ENCODE data around the gene RAB36. TPM values are rescaled to one million over a fixed set of nuclear protein-coding genes. Genes with fewer than 3 reads are reported as not detected.
A peak's percentile ranks its signal among the peaks of the same experiment; 100 is the strongest.

Gene RAB36
- total and polyA plus RNA-seq, 9 of the 15 experiments (the other 6 are each of a cell fraction or from before 2014, with no cell fraction given), result 0.04 to 0.50 (median 0.08) TPM; not detected in 3

- DNase-seq (ENCODE audit: extremely low read depth in 1 of 4, low spot score in 3 of 4) (peak in 2 of 4 experiments; percentile 57 to 67), ATAC-seq (no peak), FAIRE-seq (no peak)
- TF ChIP-seq SMAD4 (CRISPR knock-in tag; conservative IDR thresholded peaks at IDR 0.05) (no peak), NR0B1 (IDR thresholded peaks at IDR 0.05; ENCODE audit: partially characterized antibody) (no peak), LCOR (CRISPR knock-in tag; IDR thresholded peaks at IDR 0.05) (no peak), WHSC1 (IDR thresholded peaks at IDR 0.05; ENCODE audit: low read length) (no peak), KAT8 (IDR thresholded peaks at IDR 0.05; ENCODE audit: low read depth) (no peak), IRF2 (CRISPR knock-in tag; IDR thresholded peaks at IDR 0.05) (no peak), KLF10 (CRISPR knock-in tag; IDR thresholded peaks at IDR 0.05) (no peak), ZNF740 (CRISPR knock-in tag; IDR thresholded peaks at IDR 0.05) (no peak), ZNF740 (tag; IDR thresholded peaks at IDR 0.05) (no peak), ELF4 (CRISPR knock-in tag; IDR thresholded peaks at IDR 0.05) (no peak), E2F4 (CRISPR knock-in tag; IDR thresholded peaks at IDR 0.05; ENCODE audit: low read depth) (no peak), SRF (CRISPR knock-in tag; IDR thresholded peaks at IDR 0.05) (no peak), FOXJ2 (tag; IDR thresholded peaks at IDR 0.05) (no peak)
- intact Hi-C loops (cut with micrococcal nuclease) (no loop called here), in situ Hi-C loops (cut with MboI) (no loop called here)
- Histone ChIP-seq H2AFZ (ENCODE audit: low read depth, low read length) (no peak overlapping the region), H3K4me3 (no peak overlapping the region), H3K36me3 (ENCODE audit: control insufficient read depth, insufficient read depth, low read length) (no peaks in the 10 kb centered on the region), H3K9me3 (replicated peaks; ENCODE audit: control insufficient read depth, insufficient read depth, low read depth, low read length) (no peaks in the 10 kb centered on the region), H3K4me1 (replicated peaks in 1 of 2; ENCODE audit: control insufficient read depth in 2 of 2, insufficient read depth in 2 of 2, low read length in 2 of 2) (peaks cover 11 to 12% of the 10 kb centered on the region in 2 experiments), H3K9ac (ENCODE audit: insufficient read depth in 1 of 2, low read depth in 2 of 2, low read length in 2 of 2) (no peak overlapping the region), H3K27ac (ENCODE audit: extremely low read depth, low read depth, low read length) (no peak overlapping the region), H3K27me3 (ENCODE audit: control insufficient read depth in 2 of 2, insufficient read depth in 2 of 2, low read length in 2 of 2) (peaks cover 35 to 39% of the 10 kb centered on the region in 2 experiments), H3K9me1 (ENCODE audit: control insufficient read depth, insufficient read depth, low read length) (peaks cover 8% of the 10 kb centered on the region), H4K20me1 (replicated peaks; ENCODE audit: control insufficient read depth, insufficient read depth, low read length) (peaks cover 16% of the 10 kb centered on the region; the same call in 1 of the 2 replicates), H3K4me2 (ENCODE audit: insufficient read depth, low read length) (no peak overlapping the region), H3K79me2 (ENCODE audit: control insufficient read depth, insufficient read depth, low read length) (no peaks in the 10 kb centered on the region)
- WGBS (ENCODE audit: insufficient coverage, low coverage, missing lambda C conversion rate), result 2% methylated on average over 3 of the region's 3 CpGs
- ChIA-PET CTCF (ENCODE audit: low intra/inter-chr PET ratio) (no interaction called here), POLR2A (interaction anchor here (0.7 to 5.6 kb wide), 15 partner anchors 8 to 446 kb away, joined by 3 to 68 read pairs (median 5); no protein-coding TSS in a partner anchor)
- no TSS peak for BruUV-seq (replicated peaks)
Observed at GRCh38 chr22:23137468-23137867, 7.8 kb upstream of the RAB36 start.

All from K562 (cell line).